WERI-Rb-1 (cell line): ENCODE results near the gene HIGD1A.

Source experiments
- DNase-seq: peaks from one replicate; pipeline ENCODE4 v3.0.0-alpha.2; 2020
- H3K27ac ChIP-seq: fragments of 250-450 bp; sonication (Bioruptor Pico); 2 replicates; pipeline ENCODE4 v1.5.1; 2020; ENCODE audit warnings: mild to moderate bottlenecking, moderate library complexity
- H3K27me3 ChIP-seq: fragments of 250-450 bp; sonication (Bioruptor Pico); 2 replicates; pipeline ENCODE4 v1.5.1; 2021; ENCODE audit warnings: mild to moderate bottlenecking, low read depth, moderate library complexity; ENCODE audit not compliant: insufficient read depth, severe bottlenecking
- H3K36me3 ChIP-seq: fragments of 250-450 bp; sonication (Bioruptor Pico); 2 replicates; pipeline ENCODE4 v1.5.1; 2020; ENCODE audit warnings: mild to moderate bottlenecking, moderate library complexity
- H3K4me3 ChIP-seq: 2 replicates; pipeline ENCODE4 v1.5.1; 2011; ENCODE audit warnings: low read depth, mild to moderate bottlenecking, control low read depth, low read length
- H3K9me3 ChIP-seq: fragments of 250-450 bp; sonication (Bioruptor Pico); 2 replicates; pipeline ENCODE4 v1.5.1; 2021; ENCODE audit warnings: mild to moderate bottlenecking, moderate library complexity; ENCODE audit not compliant: severe bottlenecking
- TF ChIP-seq, protein P1 (sequence below): IDR thresholded peaks from 2 replicates; pipeline ENCODE4 v1.5.1; 2011; ENCODE audit warnings: low read depth, mild to moderate bottlenecking, control low read depth, inconsistent platforms, low read length

The HIGD1A gene

DNA sequence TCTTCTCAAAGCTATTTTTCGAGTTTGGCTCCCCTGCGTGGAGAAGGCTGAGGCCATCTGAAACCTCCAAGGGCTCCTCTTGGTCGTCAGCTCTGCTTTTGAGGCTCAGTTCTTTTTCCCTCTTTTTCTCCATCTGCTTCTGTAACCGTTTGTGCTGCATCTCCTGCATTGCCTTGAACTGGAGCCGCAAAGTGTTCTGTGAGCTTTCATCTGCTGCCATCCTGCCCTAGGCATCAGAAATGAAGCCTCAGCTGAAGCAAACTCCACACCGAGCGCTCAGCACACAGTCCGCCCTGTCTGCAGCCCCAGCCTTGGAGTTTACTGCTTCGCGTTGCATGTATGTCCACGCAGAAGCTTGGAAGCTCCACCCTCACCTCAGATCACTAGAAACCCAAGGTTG, 46.2 kb downstream of the HIGD1A start:
- TF ChIP-seq, protein P1, sequence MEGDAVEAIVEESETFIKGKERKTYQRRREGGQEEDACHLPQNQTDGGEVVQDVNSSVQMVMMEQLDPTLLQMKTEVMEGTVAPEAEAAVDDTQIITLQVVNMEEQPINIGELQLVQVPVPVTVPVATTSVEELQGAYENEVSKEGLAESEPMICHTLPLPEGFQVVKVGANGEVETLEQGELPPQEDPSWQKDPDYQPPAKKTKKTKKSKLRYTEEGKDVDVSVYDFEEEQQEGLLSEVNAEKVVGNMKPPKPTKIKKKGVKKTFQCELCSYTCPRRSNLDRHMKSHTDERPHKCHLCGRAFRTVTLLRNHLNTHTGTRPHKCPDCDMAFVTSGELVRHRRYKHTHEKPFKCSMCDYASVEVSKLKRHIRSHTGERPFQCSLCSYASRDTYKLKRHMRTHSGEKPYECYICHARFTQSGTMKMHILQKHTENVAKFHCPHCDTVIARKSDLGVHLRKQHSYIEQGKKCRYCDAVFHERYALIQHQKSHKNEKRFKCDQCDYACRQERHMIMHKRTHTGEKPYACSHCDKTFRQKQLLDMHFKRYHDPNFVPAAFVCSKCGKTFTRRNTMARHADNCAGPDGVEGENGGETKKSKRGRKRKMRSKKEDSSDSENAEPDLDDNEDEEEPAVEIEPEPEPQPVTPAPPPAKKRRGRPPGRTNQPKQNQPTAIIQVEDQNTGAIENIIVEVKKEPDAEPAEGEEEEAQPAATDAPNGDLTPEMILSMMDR = no peak

DNA sequence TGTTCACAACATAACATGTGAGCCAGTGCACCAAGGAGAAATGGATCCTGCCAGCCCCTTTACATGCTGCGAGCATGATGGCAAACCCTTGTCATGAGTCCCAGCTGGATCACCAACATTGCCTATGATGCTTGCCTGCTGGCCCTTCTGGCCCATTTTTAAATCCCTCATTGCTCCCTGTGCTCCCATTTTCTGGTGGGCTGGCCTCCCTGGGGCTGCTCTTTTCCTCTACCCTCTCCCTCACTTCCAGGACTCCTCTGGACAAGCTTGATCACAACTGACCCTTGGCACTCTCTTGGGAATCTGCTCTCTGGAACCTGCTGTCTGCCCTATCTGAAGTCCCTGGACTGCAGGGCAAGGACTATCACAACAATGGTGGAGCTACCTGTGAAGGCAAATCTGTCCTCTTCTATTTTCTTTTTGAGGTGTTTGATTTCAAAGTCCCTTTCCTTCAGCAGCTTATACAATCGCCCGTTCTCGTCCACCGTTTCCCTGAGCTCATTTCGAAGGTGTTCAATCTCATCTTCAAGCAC, 47.5 kb downstream of the HIGD1A start:
- no peak for DNase-seq
- H3K36me3 ChIP-seq = no peaks in the 10 kb centered on the region
- no peaks in the 10 kb centered on the region for H3K27me3 ChIP-seq
- TF ChIP-seq, protein P1 = no peak
- no peak overlapping the region for H3K27ac ChIP-seq
- no peaks in the 10 kb centered on the region for H3K9me3 ChIP-seq
- no peak overlapping the region for H3K4me3 ChIP-seq

More for the DNA sequence above, 46.2 kb downstream of the HIGD1A start:
- Histone ChIP-seq H3K9me3 (no peaks in the 10 kb centered on the region), H3K27ac (no peak overlapping the region), H3K27me3 (no peaks in the 10 kb centered on the region), H3K4me3 (no peak overlapping the region), H3K36me3 (no peaks in the 10 kb centered on the region)
- no peak for DNase-seq

DNA sequence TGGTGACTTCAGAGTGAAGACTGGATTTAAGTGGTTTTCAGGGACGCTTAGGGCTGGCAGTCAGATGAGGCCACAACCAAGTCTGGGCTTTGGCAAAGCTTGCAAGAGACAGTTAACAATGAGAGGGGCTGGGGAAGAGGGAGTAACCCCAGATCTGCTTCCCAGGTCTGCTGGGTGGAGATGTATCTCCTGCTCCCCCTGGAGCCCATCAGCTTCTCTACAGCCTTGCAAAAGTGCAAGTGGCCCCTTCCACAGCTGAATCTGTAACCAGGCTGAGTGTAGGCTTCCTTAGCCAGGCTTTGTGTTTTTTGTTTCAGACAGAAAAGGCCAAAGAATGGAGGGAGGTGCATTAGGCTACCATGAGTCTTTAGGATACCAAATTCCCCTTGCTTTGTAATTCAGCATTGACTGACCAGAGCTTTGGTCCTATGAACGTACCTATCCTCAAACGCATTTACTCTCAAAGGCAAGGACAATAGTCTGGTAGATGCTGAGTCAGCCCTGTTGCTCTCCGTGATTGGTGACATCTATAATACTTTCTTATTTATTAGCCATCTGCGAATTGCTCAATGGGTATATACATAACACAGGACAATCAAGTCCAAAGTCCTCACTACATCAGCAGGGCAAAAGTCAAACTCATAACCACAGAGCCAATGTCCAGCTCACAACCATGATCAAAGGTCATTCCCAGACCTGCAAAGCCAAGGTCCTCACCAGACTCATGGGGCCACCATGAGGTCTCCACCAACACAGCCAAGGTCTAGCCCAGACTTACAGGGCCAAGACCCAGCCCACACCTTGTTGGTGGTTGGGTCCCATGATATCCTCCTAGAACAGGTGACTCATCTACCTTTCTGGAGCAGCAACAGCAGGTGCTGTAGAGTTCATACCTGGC, 48.4 kb downstream of the HIGD1A start:
- Histone ChIP-seq H3K9me3 (no peaks in the 10 kb centered on the region), H3K4me3 (no peak overlapping the region), H3K27ac (no peak overlapping the region), H3K36me3 (no peaks in the 10 kb centered on the region), H3K27me3 (no peaks in the 10 kb centered on the region)
- TF ChIP-seq, protein P1 = peak; percentile 90
- DNase-seq = peak; percentile 55

DNA sequence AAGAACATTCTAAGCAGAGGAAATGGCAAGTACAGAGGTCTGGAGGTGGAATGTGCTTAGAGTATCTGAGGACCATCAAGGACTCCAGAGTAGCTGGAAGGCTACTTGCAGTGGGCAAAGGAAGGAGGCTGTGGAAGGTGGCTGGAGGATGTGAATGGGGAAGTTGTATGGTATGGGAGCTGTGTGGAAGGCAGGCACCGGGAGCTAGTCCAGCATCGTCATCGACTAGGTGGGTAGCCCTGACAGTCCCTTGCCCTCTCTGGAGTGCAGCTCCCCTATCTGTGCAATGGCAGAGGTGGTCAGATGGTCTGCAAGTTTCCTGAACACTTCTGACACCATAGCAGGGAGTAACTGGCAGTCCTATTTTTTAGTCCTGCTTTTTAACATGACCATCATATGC, 50.5 kb downstream of the HIGD1A start:
- H3K9me3 ChIP-seq = no peaks in the 10 kb centered on the region
- no peak overlapping the region for H3K27ac ChIP-seq
- H3K27me3 ChIP-seq = no peaks in the 10 kb centered on the region
- no peak for DNase-seq
- H3K4me3 ChIP-seq = no peak overlapping the region
- TF ChIP-seq, protein P1 = no peak
- no peaks in the 10 kb centered on the region for H3K36me3 ChIP-seq

DNA sequence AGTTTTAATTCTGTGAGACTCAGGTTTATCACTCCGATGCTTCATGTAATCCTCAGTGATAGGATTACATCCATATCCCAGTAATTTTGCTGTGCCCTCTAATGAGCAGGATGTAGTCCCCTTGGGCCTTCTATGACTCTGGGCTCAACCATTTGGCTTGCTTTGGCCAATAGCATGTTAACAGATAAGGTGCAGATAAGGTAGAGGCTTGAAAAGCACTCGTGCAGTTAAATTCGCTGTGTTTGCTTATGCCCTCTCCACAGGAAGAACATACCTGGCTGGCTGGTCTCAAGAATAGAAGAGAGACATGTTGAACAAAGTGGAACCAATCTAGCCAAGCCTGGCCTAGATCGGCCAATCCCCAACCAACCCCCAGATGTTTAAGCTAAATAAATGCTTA, 51.3 kb downstream of the HIGD1A start:
- no peak overlapping the region for H3K4me3 ChIP-seq
- no peaks in the 10 kb centered on the region for H3K36me3 ChIP-seq
- H3K27ac ChIP-seq = no peak overlapping the region
- no peaks in the 10 kb centered on the region for H3K9me3 ChIP-seq
- DNase-seq = no peak
- no peaks in the 10 kb centered on the region for H3K27me3 ChIP-seq
- TF ChIP-seq, protein P1 = no peak
